Astrocyte of the cerebellum (primary cell): ENCODE results near the gene NENF.

ENCODE experiments used
- DNase-seq: peaks from one replicate; pipeline ENCODE4 v3.0.0-alpha.2; 2011; ENCODE audit warnings: low read depth
- H3K4me3 ChIP-seq: 2 replicates; pipeline ENCODE4 v1.5.1; 2011; ENCODE audit warnings: mild to moderate bottlenecking, low read depth, low read length, moderate library complexity
- CTCF ChIP-seq: IDR thresholded peaks from 2 replicates; pipeline ENCODE4 v1.5.1; 2012; ENCODE audit warnings: low read length, low read depth, moderate library complexity, mild to moderate bottlenecking; ENCODE audit errors: missing control alignments
- in situ Hi-C: cut with HindIII; loops from 2 replicates; pipeline ENCODE4 v1.10.0; 2017; ENCODE audit warnings: low sequenced_read_pairs

NENF gene

DNA sequence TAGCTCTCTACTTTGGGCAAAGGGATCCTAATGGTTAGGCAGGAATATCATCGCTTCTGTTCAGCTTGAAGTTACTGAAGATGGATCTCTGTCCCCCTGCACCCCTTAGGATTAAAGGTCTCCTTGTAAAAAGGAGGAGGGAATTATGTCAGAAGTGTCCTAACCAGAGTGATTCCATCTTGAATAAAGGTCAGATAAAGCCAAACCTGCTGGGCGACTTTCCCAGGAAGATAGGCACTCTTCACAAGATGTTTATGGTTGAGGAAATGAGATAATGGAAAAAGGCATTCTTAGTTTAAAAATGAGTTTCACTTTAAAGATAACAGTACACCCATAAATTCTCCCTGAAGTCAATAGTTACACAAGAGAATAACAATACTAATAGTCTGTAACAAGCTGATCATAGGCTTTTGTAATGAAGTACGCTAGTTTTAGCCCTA is 1.7 kb upstream of the NENF start:
- in situ Hi-C loops = no loop called here
- no peak overlapping the region for H3K4me3 ChIP-seq
- no peak for TF ChIP-seq CTCF
- no peak for DNase-seq

- in situ Hi-C loops = no loop called here
- H3K4me3 ChIP-seq = no peak overlapping the region
- DNase-seq = no peak
- no peak for TF ChIP-seq CTCF
These were observed 1.1 kb upstream of the NENF start for GRCh38 chr1:212431644-212432043.

DNA sequence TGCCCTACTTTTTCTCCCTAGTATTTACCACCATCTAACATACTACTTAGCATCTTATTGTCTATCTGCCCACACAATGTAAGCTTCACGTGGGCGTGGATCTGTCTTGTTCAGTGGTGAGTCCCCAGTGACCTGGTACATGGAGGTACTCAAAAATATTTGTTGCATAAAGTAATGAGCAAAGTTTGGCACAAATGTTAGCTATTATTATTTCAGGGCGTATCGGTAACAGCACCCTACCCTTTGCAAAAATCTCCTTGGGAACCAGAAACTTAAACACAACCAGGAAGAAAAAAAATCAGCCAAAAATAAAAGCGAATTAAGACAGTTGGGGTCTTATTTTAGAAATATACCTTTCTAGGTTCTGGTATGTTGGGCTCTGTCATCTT is 454 bp upstream of the NENF start:
- no peak for DNase-seq
- no peak for TF ChIP-seq CTCF
- in situ Hi-C loops = no loop called here
- H3K4me3 ChIP-seq = peak overlapping the region; percentile 60

DNA sequence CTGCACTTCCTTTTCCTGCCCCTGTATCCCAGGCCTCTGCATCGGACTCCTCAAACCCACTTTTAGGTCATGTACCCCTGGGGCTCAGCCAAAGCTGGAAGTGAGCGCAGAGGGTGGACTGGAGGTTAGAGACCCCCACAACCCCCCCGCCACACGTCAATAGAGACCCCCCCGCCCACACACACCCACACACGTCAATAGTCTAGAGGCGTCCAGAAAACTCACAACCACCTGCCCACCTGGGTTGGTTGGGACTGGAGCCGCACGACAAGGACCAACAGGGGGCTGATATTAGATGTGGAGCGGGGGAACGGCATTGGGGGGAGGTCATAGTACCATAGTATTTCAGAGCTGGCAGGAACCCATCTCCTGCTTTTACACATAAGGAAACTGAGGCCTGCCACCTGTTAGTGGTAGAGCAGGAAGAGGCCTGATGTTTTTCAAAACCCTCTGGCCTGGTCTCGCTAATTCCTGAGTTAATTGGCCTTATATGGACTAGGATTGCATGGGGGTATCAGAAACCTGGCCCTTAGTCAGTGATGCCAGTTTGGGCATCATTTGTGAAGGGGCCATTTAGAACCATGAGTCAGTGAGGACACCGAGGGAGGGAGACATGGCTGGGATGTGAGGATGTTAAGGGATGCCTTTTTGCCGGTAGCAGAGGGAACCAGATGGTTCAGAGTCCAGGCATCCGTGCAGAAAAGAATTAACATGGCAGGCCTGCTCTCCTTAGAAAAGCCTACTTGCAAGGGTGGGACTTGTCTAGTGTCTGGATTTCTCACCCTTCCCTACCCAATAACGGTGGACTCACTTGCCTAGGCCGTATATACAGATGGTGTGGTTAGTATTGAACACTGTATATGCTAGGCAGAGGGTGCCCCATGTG is 1.1 kb downstream of the NENF start:
- DNase-seq = no peak
- no peak for TF ChIP-seq CTCF
- H3K4me3 ChIP-seq = peak overlapping the region; percentile 60
- in situ Hi-C loops = no loop called here

DNA sequence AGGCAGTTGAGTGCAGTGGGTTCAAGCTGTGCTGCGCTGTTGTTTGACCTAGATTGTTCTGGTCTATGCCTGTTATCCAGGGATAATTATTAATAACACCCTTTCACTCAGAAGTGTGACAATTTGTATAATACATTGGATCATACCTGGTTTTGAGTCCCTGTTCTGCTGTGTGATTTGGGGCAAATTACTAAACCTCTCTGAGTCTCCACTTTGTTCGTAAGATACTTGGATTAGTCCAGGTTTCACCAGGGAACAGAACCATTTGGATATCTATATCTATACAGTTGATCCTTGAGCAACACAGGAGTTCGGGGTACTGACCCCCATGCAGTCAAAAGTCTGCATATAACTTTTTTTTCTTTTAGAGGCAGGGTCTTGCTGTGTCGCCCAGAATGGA is 2.3 kb downstream of the NENF start:
- no peak overlapping the region for H3K4me3 ChIP-seq
- no peak for DNase-seq
- in situ Hi-C loops = no loop called here
- no peak for TF ChIP-seq CTCF

DNA sequence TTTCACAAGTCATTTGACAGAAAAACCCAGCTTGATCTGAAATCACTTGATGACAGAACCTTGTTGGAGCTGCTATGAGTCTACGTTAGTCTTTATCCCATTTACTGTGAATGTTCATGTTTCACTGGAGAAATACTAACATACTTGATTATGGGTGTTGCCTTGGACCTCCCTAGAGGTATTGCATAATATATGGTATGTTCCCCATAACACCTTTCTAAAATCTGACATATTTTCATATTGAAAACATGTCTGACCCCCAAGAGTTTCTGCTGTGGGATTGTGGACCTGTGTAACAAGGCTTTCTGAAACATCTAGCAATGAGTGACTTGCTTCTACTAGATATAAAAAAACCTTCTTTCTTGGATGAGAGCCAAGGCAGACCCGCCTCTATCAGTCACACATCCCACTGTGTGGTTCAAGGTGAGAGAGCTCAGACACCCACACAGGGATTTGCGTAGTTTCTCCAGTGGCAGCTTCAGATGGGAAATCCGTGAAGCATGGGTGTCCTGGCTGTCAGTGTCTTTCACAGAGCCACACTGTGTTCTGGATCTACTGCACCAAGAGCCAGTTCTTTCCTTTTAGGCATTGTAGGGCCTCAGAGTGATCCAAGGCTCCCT is 4.6 kb downstream of the NENF start:
- DNase-seq = no peak
- H3K4me3 ChIP-seq = no peak overlapping the region
- in situ Hi-C loops = no loop called here
- TF ChIP-seq CTCF = no peak
